Measurements from ENCODE around the gene SIRT1.
"Not testable (repeated sequence)": the region's sequence is repeated elsewhere in the genome, so short reads cannot be mapped to it uniquely, and the experiment has no call there.

SIRT1 gene

GRCh38 chr10:67884313-67884841, at the start of gene SIRT1:
Gene SIRT1 (plus strand): TSS chr10:67884656. CDS start chr10:67884722, 66 bp downstream.
- Histone ChIP-seq H3K9me2 (replicated peaks; ENCODE audit: insufficient read depth, low read length) (no peaks in the 10 kb centered on the region), H2AFZ (ENCODE audit: low read depth, low read length, severe bottlenecking) (peak within 1 kb of the TSS; percentile 96), H3K9me3 (ENCODE audit: insufficient read depth, low read length) (no peaks in the 10 kb centered on the region), H3K79me2 (ENCODE audit: insufficient read depth, low read length) (peaks cover 41% of the 10 kb centered on the region), H3K4me2 (ENCODE audit: low read depth, low read length, poor library complexity, severe bottlenecking) (peak within 1 kb of the TSS; percentile 100), H3K4me3 (ENCODE audit: insufficient read depth, low read length, poor library complexity, severe bottlenecking) (peak within 1 kb of the TSS; percentile 99), H3K36me3 (ENCODE audit: low read length) (peaks cover 17% of the 10 kb centered on the region), H3K27ac (ENCODE audit: low read depth, low read length) (peak within 1 kb of the TSS; percentile 85), H3F3A (ENCODE audit: insufficient read depth) (peaks cover 19% of the 10 kb centered on the region), H3K9ac (ENCODE audit: low read length) (peak within 1 kb of the TSS; percentile 74), H4K20me1 (ENCODE audit: low read depth, low read length) (no peaks in the 10 kb centered on the region; the same call in 1 of the 2 replicates), H3K27me3 (ENCODE audit: low read length) (no peaks in the 10 kb centered on the region)
- no peak for TF ChIP-seq CTCF (IDR thresholded peaks at IDR 0.05; ENCODE audit: insufficient read depth, low read length, poor library complexity, severe bottlenecking)
- TF ChIP-seq EZH2phosphoT487 (conservative IDR thresholded peaks at IDR 0.05; ENCODE audit: low read length), result no peak

GRCh38 chr10:67835541-67836394, 48.7 kb upstream of the SIRT1 start:
- Histone ChIP-seq H3K79me2 (ENCODE audit: insufficient read depth, low read length) (peaks cover 13% of the 10 kb centered on the region), H2AFZ (ENCODE audit: low read depth, low read length, severe bottlenecking) (peak overlapping the region; percentile 1), H3K27ac (ENCODE audit: low read depth, low read length) (peak overlapping the region; percentile 3; the same call in 1 of the 2 replicates), H3K4me3 (ENCODE audit: insufficient read depth, low read length, poor library complexity, severe bottlenecking) (peak overlapping the region; percentile 56), H3K4me2 (ENCODE audit: low read depth, low read length, poor library complexity, severe bottlenecking) (peak overlapping the region; percentile 98), H3K9ac (ENCODE audit: low read length) (peak overlapping the region; percentile 27; the same call in 1 of the 2 replicates), H3F3A (ENCODE audit: insufficient read depth) (peaks cover 13% of the 10 kb centered on the region; the same call in 1 of the 2 replicates)
- H4K20me1 ChIP-seq (ENCODE audit: low read depth, low read length); H3K9me3 ChIP-seq (ENCODE audit: insufficient read depth, low read length); H3K27me3 ChIP-seq (ENCODE audit: low read length); H3K9me2 ChIP-seq (replicated peaks; ENCODE audit: insufficient read depth, low read length); H3K36me3 ChIP-seq (ENCODE audit: low read length): not testable (repeated sequence)

- peak overlapping the region; percentile 98 for H3K4me2 ChIP-seq (ENCODE audit: low read depth, low read length, poor library complexity, severe bottlenecking)
- no peaks in the 10 kb centered on the region for H3K27me3 ChIP-seq (ENCODE audit: low read length)
- H2AFZ ChIP-seq (ENCODE audit: low read depth, low read length, severe bottlenecking), result peak overlapping the region; percentile 1
- no peaks in the 10 kb centered on the region for H3K9me3 ChIP-seq (ENCODE audit: insufficient read depth, low read length)
- H3K4me3 ChIP-seq (ENCODE audit: insufficient read depth, low read length, poor library complexity, severe bottlenecking), result peak overlapping the region; percentile 56
- H3K79me2 ChIP-seq (ENCODE audit: insufficient read depth, low read length), result peaks cover 13% of the 10 kb centered on the region
- peak overlapping the region; percentile 27; the same call in 1 of the 2 replicates for H3K9ac ChIP-seq (ENCODE audit: low read length)
- H4K20me1 ChIP-seq (ENCODE audit: low read depth, low read length), result no peaks in the 10 kb centered on the region
- peaks cover 13% of the 10 kb centered on the region; the same call in 1 of the 2 replicates for H3F3A ChIP-seq (ENCODE audit: insufficient read depth)
- H3K36me3 ChIP-seq (ENCODE audit: low read length), result no peaks in the 10 kb centered on the region
- 0 out of 2 replicates have a peak overlapping the region, but pooled peaks have one; percentile 1 for H3K27ac ChIP-seq (ENCODE audit: low read depth, low read length)
- no peak for TF ChIP-seq EZH2phosphoT487 (conservative IDR thresholded peaks at IDR 0.05; ENCODE audit: low read length)
- no peak for TF ChIP-seq CTCF (IDR thresholded peaks at IDR 0.05; ENCODE audit: insufficient read depth, low read length, poor library complexity, severe bottlenecking)
- no peaks in the 10 kb centered on the region for H3K9me2 ChIP-seq (replicated peaks; ENCODE audit: insufficient read depth, low read length)
Observed at GRCh38 chr10:67836488-67836887, 48.0 kb upstream of the SIRT1 start.

All from SU-DHL-6 (cell line).